Pancreas (tissue), 10 donors: ENCODE results near the gene RGS14. TPM values are rescaled to one million over a fixed set of nuclear protein-coding genes. Genes with fewer than 3 reads are reported as not detected.

ENCODE experiments used
- ATAC-seq, 4 donors: fragments of 200-7000 bp; cut with Tn5 transposase; one replicate each; pipeline versions ENCODE4 v1.8.0 to v1.9.1; 2020; ENCODE audit warnings: mild to moderate bottlenecking in 4 of 4, moderate library complexity in 4 of 4
- DNase-seq, 6 donors: peaks; one replicate each; pipeline ENCODE4 v3.0.0-alpha.2; 2020
- FAIRE-seq: peaks from 2 replicates; lab custom pipeline; 2012; peaks lifted over from hg19 to GRCh38; lab: Jason Lieb, UNC
- H3K27ac ChIP-seq, 4 donors: fragments of 200-600 bp; sonication (generic); 1 replicate in 3 of 4; 2 replicates in 1 of 4; pipeline versions ENCODE4 v1.5.0 to v1.8.0; 2020
- H3K27me3 ChIP-seq, 4 donors: fragments of 200-600 bp; one replicate each; pipeline ENCODE4 v1.8.0; 2021
- H3K36me3 ChIP-seq, 3 donors: fragments of 200-600 bp; sonication (generic) in 1 of 3; one replicate each; pipeline versions ENCODE4 v1.5.0 to v1.8.0; 2020 to 2021
- H3K4me1 ChIP-seq, 3 donors: fragments of 200-600 bp; one replicate each; pipeline ENCODE4 v1.8.0; 2021
- H3K4me3 ChIP-seq, 4 donors: fragments of 200-600 bp; sonication (generic) in 2 of 4; one replicate each; pipeline versions ENCODE4 v1.5.0 to v1.8.0; 2020 to 2021
- H3K9me3 ChIP-seq, 4 donors: fragments of 200-600 bp; one replicate each; pipeline ENCODE4 v1.8.0; 2021
- WGBS, 2 donors: extraction: QIAGEN DNeasy Blood & Tissue Kit; methylation state at CpG; one replicate each; pipeline ENCODE4 v1.1.7; 2013; 5-methylcytosine and 5-hydroxymethylcytosine counted together
- intact Hi-C, 3 donors: fragments of 100-400 bp; cut with DNase I; formaldehyde crosslinking; loops; one replicate each; pipeline versions ENCODE4 v1.11.1 to v1.14.2; 2022
- polyA plus RNA-seq, 2 donors: library from polyadenylated mRNA; stranded (reverse); fragments of 200-250 nt; gene quantifications; one replicate each; pipeline ENCODE4 v1.2.3, GENCODE V29; 2013
- total RNA-seq, 6 donors: library from RNA; stranded (reverse); fragmentation: NEBNext Ultra II Directional in 4 of 6; extraction: Animal tissue kit (Norgen Biotek cat#: 25700) in 4 of 6; gene quantifications; one replicate each; pipeline versions ENCODE4 v1.2.1 to v1.2.4, GENCODE V29; 2021 to 2023
- TF ChIP-seq, protein P1 (sequence below), 4 donors: fragments of 200-600 bp; sonication (generic) in 3 of 4; IDR thresholded peaks; one replicate each; pipeline versions ENCODE4 v1.5.0 to v1.8.0; 2021; ENCODE audit warnings: antibody characterized with exemption in 4 of 4
- donor health status: healthy with polysubstance abuse.
- donor health status: DM: no; HTN: no; CAD: no; lungs with moderate emphysema.
- donor health status: DM: no; HTN: no; CAD: no.
- donor health status: control.
- donor health status: control.
- donor health status: Bipolar disorder and iron deficiency.
- donor health status: DM: yes; HTN: yes; CAD: no.
- donor health status: DM: no; HTN: no; CAD: no.
- donor health status: DM: no; HTN: no; CAD: no.
- donor health status: DM: yes; HTN: yes; CAD: no.

The RGS14 gene
- total and polyA plus RNA-seq, 8 donors, result 7.0 to 30.9 (median 12.2) TPM

DNA sequence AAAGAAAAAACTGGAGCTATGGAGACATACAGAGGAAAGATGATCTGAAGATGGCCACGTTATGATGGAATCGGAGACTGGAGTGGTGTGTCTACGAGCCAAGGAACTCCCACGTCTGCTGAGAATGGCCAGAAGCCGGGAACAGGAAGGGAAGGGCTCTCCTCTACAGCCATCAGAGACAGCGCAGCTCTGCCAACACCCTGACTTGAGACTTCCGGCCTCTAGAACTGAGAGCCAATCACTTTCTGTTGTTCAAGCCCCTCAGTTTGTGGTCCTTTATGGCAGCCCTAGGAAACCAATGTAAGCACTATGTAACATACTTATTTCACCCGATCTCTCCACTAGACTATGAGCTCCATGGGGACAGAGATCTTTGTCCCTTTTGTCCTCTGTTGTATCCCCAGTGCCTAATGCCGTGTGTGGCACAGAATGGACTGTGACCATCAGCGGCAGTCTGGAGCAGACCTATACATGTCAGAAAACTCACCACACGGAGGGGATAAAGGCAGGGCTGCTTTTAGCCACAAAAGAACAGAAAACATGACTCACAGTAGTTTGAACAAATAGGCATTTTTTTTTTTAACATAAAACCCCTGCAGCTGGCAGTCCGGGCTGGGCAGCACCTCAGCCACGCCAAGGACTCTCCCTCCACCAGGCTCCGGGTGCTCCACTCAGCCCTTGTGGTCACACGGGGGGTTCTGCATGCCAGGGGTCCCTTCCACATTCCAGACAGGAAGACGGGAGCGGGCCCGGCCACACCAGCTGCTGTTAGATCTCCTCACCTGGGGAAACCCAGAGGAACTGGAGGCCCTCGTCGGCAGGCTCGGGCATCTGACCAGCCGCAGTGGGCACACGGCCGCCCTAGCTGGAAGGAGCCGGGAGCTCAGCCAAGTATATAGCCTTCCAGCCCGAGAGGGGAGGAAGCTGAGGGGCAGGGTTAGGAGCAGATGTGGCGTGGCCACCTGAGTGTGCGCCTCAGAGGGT lies 29.9 kb upstream of the RGS14 start:
- DNase-seq (peak in 5 of 6 donors; percentile 51 to 75 (median 57)), FAIRE-seq (no peak), ATAC-seq (peak; percentile 21 to 49 (median 38))
- Histone ChIP-seq H3K36me3 (peaks cover 0 to 10% (median 3%) of the 10 kb centered on the region in 3 donors), H3K4me3 (no peak overlapping the region), H3K27ac (peak overlapping the region; percentile 37 to 54 (median 46)), H3K27me3 (no peaks in the 10 kb centered on the region), H3K9me3 (no peaks in the 10 kb centered on the region), H3K4me1 (peaks cover 5 to 25% (median 24%) of the 10 kb centered on the region in 3 donors)
- TF ChIP-seq, protein P1, sequence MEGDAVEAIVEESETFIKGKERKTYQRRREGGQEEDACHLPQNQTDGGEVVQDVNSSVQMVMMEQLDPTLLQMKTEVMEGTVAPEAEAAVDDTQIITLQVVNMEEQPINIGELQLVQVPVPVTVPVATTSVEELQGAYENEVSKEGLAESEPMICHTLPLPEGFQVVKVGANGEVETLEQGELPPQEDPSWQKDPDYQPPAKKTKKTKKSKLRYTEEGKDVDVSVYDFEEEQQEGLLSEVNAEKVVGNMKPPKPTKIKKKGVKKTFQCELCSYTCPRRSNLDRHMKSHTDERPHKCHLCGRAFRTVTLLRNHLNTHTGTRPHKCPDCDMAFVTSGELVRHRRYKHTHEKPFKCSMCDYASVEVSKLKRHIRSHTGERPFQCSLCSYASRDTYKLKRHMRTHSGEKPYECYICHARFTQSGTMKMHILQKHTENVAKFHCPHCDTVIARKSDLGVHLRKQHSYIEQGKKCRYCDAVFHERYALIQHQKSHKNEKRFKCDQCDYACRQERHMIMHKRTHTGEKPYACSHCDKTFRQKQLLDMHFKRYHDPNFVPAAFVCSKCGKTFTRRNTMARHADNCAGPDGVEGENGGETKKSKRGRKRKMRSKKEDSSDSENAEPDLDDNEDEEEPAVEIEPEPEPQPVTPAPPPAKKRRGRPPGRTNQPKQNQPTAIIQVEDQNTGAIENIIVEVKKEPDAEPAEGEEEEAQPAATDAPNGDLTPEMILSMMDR (IDR thresholded peaks at IDR 0.05), result no peak
- intact Hi-C loops, result loop anchor here in 1 of 3 donors (2.0 kb wide), 1 partner anchor 17 kb away; no protein-coding TSS in a partner anchor
- 56 to 70% methylated on average over 28 of the region's 28 CpGs for WGBS, 2 donors

DNA sequence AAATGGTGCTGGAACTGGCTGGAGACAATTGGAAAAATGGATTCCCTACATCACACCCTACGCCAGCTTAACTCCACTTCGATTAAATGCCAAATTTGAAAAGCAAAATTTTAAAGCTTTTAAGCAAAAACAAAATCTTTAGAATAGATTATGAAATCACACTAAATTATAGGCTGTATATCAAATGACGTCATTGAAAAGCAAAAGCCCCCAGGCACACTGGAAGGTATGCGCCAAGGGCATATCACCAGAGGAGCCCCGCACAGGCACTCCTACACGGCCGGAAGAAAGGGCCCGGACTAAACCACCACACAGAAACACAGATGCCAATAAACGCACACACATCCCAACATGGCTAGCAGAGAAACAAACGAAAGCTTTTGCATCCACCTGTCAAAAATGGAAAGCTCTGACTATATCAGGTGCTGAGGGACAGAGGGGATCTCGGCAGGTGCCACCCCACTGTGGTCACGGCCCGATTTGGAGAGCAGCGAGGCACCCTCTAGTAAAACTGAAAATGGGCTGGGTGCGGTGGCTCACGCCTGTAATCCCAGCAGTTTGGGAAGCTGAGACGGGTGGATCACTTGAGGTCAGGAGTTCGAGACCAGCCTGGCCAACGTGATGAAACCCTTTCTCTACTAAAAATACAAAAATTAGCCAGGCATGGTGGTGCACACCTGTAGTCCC lies 29.0 kb upstream of the RGS14 start:
- 89 to 92% methylated on average over 19 of the region's 19 CpGs for WGBS, 2 donors
- intact Hi-C loops, result loop anchor here in 1 of 3 donors (2.0 kb wide), 1 partner anchor 16 kb away; no protein-coding TSS in a partner anchor

DNA sequence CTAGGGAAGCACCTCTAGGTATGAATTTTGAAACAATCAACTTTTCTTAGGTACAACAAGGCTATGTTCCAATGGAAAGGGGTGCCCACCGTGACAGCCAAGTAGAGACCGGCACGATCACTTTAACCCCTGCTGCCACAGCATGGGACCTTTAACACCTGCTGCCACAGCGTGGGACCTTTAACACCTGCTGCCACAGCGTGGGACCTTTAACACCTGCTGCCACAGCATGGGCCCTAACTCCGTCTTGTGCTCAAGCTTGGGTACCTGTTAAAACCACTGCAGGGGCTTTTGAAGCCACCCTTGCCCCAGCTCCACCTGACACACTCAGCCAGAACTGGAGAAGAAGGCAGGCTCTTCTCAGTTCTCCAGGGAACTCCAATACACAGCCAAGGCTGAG lies 27.8 kb upstream of the RGS14 start:
- H3K4me3 ChIP-seq, result no peak overlapping the region
- no peak for FAIRE-seq
- TF ChIP-seq, protein P1 (IDR thresholded peaks at IDR 0.05), result no peak
- H3K36me3 ChIP-seq, result peaks cover 0 to 31% (median 20%) of the 10 kb centered on the region in 3 donors
- peaks cover 5 to 25% (median 24%) of the 10 kb centered on the region in 3 donors for H3K4me1 ChIP-seq
- ATAC-seq, result peak; percentile 8 to 54 (median 44)
- H3K27me3 ChIP-seq, result no peaks in the 10 kb centered on the region
- peak overlapping the region in 2 of 4 donors; percentile 16 to 33 for H3K27ac ChIP-seq
- 49% methylated on average over 6 of the region's 6 CpGs for WGBS, 2 donors
- intact Hi-C loops, result loop anchor here in 1 of 3 donors (2.0 kb wide), 1 partner anchor 15 kb away; no protein-coding TSS in a partner anchor
- peak in 4 of 6 donors; percentile 58 to 74 (median 64) for DNase-seq
- no peaks in the 10 kb centered on the region for H3K9me3 ChIP-seq

More for the DNA sequence above, 29.0 kb upstream of the RGS14 start:
- DNase-seq, result peak in 1 of 6 donors; percentile 25
- peak overlapping the region in 3 of 4 donors; percentile 41 to 54 (median 52) for H3K27ac ChIP-seq
- ATAC-seq, result no peak
- TF ChIP-seq, protein P1 (IDR thresholded peaks at IDR 0.05), result no peak
- FAIRE-seq, result no peak
- no peak overlapping the region for H3K4me3 ChIP-seq
- H3K4me1 ChIP-seq, result peaks cover 5 to 25% (median 24%) of the 10 kb centered on the region in 3 donors
- H3K9me3 ChIP-seq, result no peaks in the 10 kb centered on the region
- H3K36me3 ChIP-seq, result peaks cover 0 to 19% (median 8%) of the 10 kb centered on the region in 3 donors
- H3K27me3 ChIP-seq, result no peaks in the 10 kb centered on the region

DNA sequence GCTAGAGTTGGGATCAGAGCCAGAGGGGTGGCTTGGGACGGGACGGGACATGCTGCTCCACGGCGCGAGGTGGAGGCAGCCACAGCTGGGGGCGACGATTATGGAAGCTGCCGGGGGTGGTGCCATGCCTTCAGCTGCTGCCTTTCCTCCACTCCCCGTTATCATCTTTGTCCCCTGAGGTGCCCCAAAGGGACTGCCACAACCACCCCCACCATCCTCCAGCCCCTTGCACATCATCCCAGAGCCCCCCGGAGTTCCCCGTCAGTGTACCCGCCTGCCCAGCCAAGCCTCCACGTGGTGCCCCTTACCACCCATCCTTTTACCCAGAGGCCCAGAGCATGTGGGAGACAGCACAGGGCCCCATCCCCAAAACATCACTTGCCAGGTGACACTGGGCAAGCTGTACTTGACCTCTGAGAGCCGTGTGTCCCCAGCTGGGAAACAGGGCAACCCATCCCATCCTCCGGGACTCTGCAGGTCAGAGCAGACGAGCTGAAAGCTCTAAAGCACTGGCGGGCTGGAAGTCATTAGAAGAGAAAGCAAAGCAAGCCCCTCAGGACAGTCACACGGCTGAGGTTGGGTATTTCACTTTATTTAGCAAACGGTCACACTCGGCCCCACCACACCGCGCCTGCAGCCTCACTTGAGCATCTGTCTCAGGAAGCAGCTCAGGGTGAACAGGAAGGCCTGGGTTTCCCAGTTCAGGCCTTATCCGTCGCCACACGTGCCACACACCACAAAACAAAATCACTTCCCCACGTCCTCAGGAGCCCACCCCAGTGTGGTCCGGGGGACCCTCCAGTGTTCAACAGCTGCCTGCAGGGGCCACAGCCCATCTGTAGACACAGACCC lies 26.5 kb upstream of the RGS14 start:
- H3K27ac ChIP-seq, result no peak overlapping the region
- no peak overlapping the region for H3K4me3 ChIP-seq
- FAIRE-seq (no peak), ATAC-seq (no peak), DNase-seq (peak in 2 of 6 donors; percentile 45 to 54)
- no peaks in the 10 kb centered on the region for H3K27me3 ChIP-seq
- 92 to 93% methylated on average over 27 of the region's 27 CpGs for WGBS, 2 donors
- H3K4me1 ChIP-seq, result peaks cover 0 to 16% (median 15%) of the 10 kb centered on the region in 3 donors
- H3K9me3 ChIP-seq, result no peaks in the 10 kb centered on the region
- peaks cover 0 to 44% (median 31%) of the 10 kb centered on the region in 3 donors for H3K36me3 ChIP-seq
- intact Hi-C loops, result no loop called here
- TF ChIP-seq, protein P1 (IDR thresholded peaks at IDR 0.05), result no peak
